Fibroblast of lung (primary cell): ENCODE results near the gene GRIA1. TPM values are rescaled to one million over a fixed set of nuclear protein-coding genes. Genes with fewer than 3 reads are reported as not detected.

Source experiments
- DNase-seq, 2 donors: peaks; one replicate each; pipeline versions ENCODE4 v3.0.0 to v3.0.0-alpha.2; 2010; ENCODE audit warnings: low read depth in 2 of 2
- H2AFZ ChIP-seq: 2 replicates; pipeline ENCODE4 v1.5.1; 2012; ENCODE audit warnings: low read length, control low read depth, inconsistent platforms
- H3K27ac ChIP-seq: 2 replicates; pipeline ENCODE4 v1.5.1; 2011; ENCODE audit warnings: low read length, control low read depth; ENCODE audit not compliant: insufficient read depth
- H3K27me3 ChIP-seq: 2 replicates; pipeline ENCODE4 v1.5.1; 2011; ENCODE audit warnings: mild to moderate bottlenecking, low read length; ENCODE audit not compliant: control insufficient read depth, insufficient read depth
- H3K36me3 ChIP-seq: 2 replicates; pipeline ENCODE4 v1.5.1; 2011; ENCODE audit warnings: low read length; ENCODE audit not compliant: control insufficient read depth, insufficient read depth
- H3K4me1 ChIP-seq: 2 replicates; pipeline ENCODE4 v1.5.1; 2011; ENCODE audit warnings: low read length; ENCODE audit not compliant: control insufficient read depth, insufficient read depth; ENCODE audit errors: extremely low read depth
- H3K4me2 ChIP-seq: 2 replicates; pipeline ENCODE4 v1.5.1; 2011; ENCODE audit warnings: low read length, control low read depth; ENCODE audit not compliant: insufficient read depth; ENCODE audit errors: extremely low read depth
- H3K4me3 ChIP-seq, 4 experiments: fragments of 200-600 bp in 1 of 4; sonication (generic) in 1 of 4; replicated peaks in 1 of 4; 2 replicates each; pipeline ENCODE4 v1.5.1; 2011 to 2016; ENCODE audit warnings: low read length in 4 of 4, low read depth in 3 of 4, mild to moderate bottlenecking in 3 of 4, control low read depth in 2 of 4, inconsistent platforms in 1 of 4, mixed read lengths in 1 of 4; ENCODE audit not compliant: insufficient read depth in 1 of 4; ENCODE audit errors: control extremely low read depth in 1 of 4
- H3K79me2 ChIP-seq: 2 replicates; pipeline ENCODE4 v1.5.1; 2012; ENCODE audit warnings: mild to moderate bottlenecking, low read length, inconsistent platforms; ENCODE audit not compliant: control insufficient read depth, insufficient read depth
- H3K9ac ChIP-seq: 2 replicates; pipeline ENCODE4 v1.5.1; 2011; ENCODE audit warnings: mild to moderate bottlenecking, low read length, control low read depth; ENCODE audit not compliant: insufficient read depth
- H3K9me3 ChIP-seq: 2 replicates; pipeline ENCODE4 v1.5.1; 2012; ENCODE audit warnings: low read depth, low read length; ENCODE audit not compliant: control insufficient read depth, insufficient read depth
- H4K20me1 ChIP-seq: 2 replicates; pipeline ENCODE4 v1.5.1; 2011; ENCODE audit warnings: low read length; ENCODE audit not compliant: control insufficient read depth, insufficient read depth; ENCODE audit errors: extremely low read depth
- EZH2 ChIP-seq: IDR thresholded peaks from 2 replicates; pipeline ENCODE4 v1.5.1; 2012; ENCODE audit warnings: low read length, control low read depth, mild to moderate bottlenecking; ENCODE audit errors: missing control alignments
- polyA plus RNA-seq, 2 donors: library from polyadenylated mRNA; depleted of rRNA in 1 of 2; stranded (reverse) in 1 of 2; unstranded in 1 of 2; fragments of >200 nt; gene quantifications; 2 replicates each; pipeline ENCODE4 v1.2.1, GENCODE V29; 2011 to 2012; ENCODE audit warnings: missing spikeins in 1 of 2
- total RNA-seq: library from RNA; depleted of rRNA; stranded (reverse); fragments of >200 nt; gene quantifications from 2 replicates; pipeline ENCODE4 v1.2.1, GENCODE V29; 2014
- TF ChIP-seq, protein P1 (sequence below), 2 donors: IDR thresholded peaks in 1 of 2; conservative IDR thresholded peaks in 1 of 2; 1 replicate in 1 of 2; 2 replicates in 1 of 2; pipeline ENCODE4 v1.5.1; 2011 to 2012; ENCODE audit warnings: low read length in 2 of 2, control low read depth in 1 of 2, inconsistent platforms in 1 of 2, low read depth in 1 of 2, mild to moderate bottlenecking in 1 of 2

The GRIA1 gene
- total and polyA plus RNA-seq, 2 donors (not counting 1 experiment from before 2014, with no cell fraction given), result 2.0 to 4.5 TPM

DNA sequence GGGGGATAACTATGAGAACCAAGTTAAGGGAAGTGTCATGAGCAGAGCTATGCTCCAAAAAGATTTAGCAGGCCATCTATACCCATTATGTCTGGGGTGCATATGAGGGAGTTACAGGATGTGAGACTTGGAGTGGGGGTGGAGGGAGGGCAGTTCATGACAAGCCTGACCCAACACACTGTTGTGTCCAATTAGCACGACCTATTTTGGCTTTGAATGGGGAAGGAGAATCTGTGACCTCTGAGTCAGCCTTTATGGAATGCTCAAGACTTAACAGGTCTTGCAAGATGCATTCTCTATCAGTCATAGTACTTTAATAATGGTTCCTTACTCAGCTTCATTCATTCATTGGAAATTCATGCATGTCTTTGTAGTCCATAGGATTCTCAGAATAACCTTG, 71.7 kb downstream of the GRIA1 start:
- H3K4me1 ChIP-seq, result peaks cover 6% of the 10 kb centered on the region
- peak overlapping the region; percentile 33 for H3K4me2 ChIP-seq
- no peaks in the 10 kb centered on the region for H3K9me3 ChIP-seq
- DNase-seq, result peak; percentile 48 to 79
- no peaks in the 10 kb centered on the region for H3K36me3 ChIP-seq
- no peaks in the 10 kb centered on the region for H3K27me3 ChIP-seq
- H2AFZ ChIP-seq, result no peak overlapping the region
- TF ChIP-seq EZH2, result no peak
- TF ChIP-seq, protein P1, sequence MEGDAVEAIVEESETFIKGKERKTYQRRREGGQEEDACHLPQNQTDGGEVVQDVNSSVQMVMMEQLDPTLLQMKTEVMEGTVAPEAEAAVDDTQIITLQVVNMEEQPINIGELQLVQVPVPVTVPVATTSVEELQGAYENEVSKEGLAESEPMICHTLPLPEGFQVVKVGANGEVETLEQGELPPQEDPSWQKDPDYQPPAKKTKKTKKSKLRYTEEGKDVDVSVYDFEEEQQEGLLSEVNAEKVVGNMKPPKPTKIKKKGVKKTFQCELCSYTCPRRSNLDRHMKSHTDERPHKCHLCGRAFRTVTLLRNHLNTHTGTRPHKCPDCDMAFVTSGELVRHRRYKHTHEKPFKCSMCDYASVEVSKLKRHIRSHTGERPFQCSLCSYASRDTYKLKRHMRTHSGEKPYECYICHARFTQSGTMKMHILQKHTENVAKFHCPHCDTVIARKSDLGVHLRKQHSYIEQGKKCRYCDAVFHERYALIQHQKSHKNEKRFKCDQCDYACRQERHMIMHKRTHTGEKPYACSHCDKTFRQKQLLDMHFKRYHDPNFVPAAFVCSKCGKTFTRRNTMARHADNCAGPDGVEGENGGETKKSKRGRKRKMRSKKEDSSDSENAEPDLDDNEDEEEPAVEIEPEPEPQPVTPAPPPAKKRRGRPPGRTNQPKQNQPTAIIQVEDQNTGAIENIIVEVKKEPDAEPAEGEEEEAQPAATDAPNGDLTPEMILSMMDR (conservative IDR thresholded peaks at IDR 0.05 in 1 of 2, IDR thresholded peaks at IDR 0.05 in 1 of 2; ENCODE audit: low read depth in 1 of 2, low read length in 2 of 2), result no peak
- no peaks in the 10 kb centered on the region for H4K20me1 ChIP-seq
- H3K9ac ChIP-seq, result no peak overlapping the region
- H3K79me2 ChIP-seq, result no peaks in the 10 kb centered on the region
- H3K4me3 ChIP-seq, result no peak overlapping the region
- H3K27ac ChIP-seq, result no peak overlapping the region

DNA sequence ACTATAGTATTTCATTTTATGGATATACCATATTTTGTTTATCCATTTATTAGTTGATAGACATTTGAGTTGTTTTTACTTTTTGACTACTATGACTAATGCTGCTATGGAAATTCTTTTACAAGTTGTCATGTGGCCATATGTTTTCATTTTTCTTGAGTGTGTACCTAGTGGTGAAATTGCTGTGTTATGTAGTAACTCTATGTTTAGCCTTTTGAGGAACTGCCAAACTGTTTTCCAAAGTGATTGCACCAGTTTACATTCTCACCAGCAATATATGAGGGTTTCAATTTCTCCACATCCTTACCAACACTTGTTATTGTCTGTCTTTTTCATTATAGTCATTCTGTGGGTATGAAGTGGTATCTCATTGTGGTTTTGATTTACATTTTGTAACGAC, 75.4 kb downstream of the GRIA1 start:
- H3K9ac ChIP-seq, result no peak overlapping the region

DNA sequence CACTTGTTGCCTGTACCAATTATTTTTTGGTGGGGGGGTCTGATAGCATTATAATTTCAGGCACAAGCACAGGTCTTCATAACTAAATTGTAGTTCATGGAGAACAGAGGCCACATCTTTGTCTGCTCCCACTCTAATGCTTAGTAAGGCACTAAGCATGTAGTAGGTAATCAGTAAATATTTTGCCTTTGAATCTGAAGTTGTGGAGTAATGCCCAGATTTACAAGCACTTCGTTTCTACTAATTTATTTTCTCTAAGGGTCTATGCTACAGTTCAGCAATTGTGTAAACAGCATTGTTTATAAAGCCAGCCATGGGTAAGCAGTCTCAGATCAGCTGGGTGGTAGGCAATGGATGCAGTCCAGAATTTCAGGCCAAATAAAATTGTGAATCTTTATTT, 78.6 kb downstream of the GRIA1 start:
- Histone ChIP-seq H3K79me2 (no peaks in the 10 kb centered on the region), H3K36me3 (no peaks in the 10 kb centered on the region), H4K20me1 (no peaks in the 10 kb centered on the region), H3K27me3 (no peaks in the 10 kb centered on the region), H3K27ac (no peak overlapping the region), H3K9me3 (no peaks in the 10 kb centered on the region), H3K4me2 (no peak overlapping the region), H3K4me3 (no peak overlapping the region), H3K9ac (no peak overlapping the region), H2AFZ (no peak overlapping the region), H3K4me1 (peaks cover 4% of the 10 kb centered on the region)
- DNase-seq, result peak in 1 of 2 donors; percentile 36
- no peak for TF ChIP-seq EZH2
- TF ChIP-seq, protein P1 (conservative IDR thresholded peaks at IDR 0.05 in 1 of 2, IDR thresholded peaks at IDR 0.05 in 1 of 2; ENCODE audit: low read depth in 1 of 2, low read length in 2 of 2), result no peak

More for the DNA sequence above, 75.4 kb downstream of the GRIA1 start:
- TF ChIP-seq EZH2, result no peak
- TF ChIP-seq, protein P1 (conservative IDR thresholded peaks at IDR 0.05 in 1 of 2, IDR thresholded peaks at IDR 0.05 in 1 of 2; ENCODE audit: low read depth in 1 of 2, low read length in 2 of 2), result no peak
- Histone ChIP-seq H3K4me1 (peaks cover 9% of the 10 kb centered on the region), H3K9me3 (no peaks in the 10 kb centered on the region), H3K79me2 (no peaks in the 10 kb centered on the region), H3K27ac (no peak overlapping the region), H3K36me3 (no peaks in the 10 kb centered on the region), H3K27me3 (no peaks in the 10 kb centered on the region), H4K20me1 (no peaks in the 10 kb centered on the region), H3K4me2 (no peak overlapping the region), H2AFZ (no peak overlapping the region), H3K4me3 (no peak overlapping the region)
- peak; percentile 58 to 75 for DNase-seq
